NCI-H748 treated with DMSO at 0.1 percent for 48 hours (cell line): ENCODE measurements around the gene HMCES.
"Not testable (repeated sequence)": the region's sequence is repeated elsewhere in the genome, so short reads cannot be mapped to it uniquely, and the experiment has no call there.

Experiments used
- DNase-seq: peaks from one replicate; lab custom pipeline; 2025; lab: John Stamatoyannopoulos, UW

HMCES gene

DNA sequence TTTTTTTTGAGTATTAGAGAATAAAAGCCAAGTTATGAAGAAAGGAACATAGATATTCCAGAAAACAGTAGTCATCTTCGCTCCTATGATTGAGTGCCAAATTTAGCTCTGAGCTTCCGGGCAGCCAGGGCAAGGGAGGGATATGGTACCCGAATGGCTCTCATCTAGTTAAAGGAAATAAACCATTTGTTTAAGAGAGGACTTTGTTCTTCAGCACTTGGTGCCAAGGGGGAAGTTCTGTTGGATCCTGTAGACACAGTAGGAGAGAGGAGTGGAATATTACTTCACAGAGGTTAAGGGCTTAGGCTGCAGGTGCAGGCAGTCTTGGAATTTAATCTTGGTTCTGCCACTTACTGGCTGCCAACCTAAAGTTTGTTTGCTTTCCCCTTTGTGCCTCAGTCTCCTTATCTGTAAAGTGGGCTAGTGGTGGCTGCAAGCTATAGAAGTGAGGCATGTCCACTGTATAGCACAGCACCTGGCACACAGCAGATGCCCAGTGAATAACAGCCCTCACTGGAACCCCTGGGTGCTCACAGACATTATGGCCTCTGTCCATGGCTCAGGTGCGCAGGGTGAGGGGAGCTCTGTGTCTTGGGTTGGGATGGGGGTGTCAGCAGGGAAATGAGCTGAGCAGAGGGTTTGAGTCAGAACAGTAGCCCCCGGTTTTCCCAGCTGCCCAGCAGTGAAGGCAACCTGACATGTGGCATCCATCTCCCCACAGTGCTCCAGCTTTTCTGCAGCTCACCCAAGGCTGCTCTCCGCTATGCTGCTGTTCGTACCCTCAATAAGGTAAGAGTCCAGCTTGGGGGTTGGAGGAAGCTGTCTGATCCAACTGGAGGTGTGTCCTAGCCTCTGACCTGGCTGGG lies 18.8 kb upstream of the HMCES start:
- no peak for DNase-seq

DNA sequence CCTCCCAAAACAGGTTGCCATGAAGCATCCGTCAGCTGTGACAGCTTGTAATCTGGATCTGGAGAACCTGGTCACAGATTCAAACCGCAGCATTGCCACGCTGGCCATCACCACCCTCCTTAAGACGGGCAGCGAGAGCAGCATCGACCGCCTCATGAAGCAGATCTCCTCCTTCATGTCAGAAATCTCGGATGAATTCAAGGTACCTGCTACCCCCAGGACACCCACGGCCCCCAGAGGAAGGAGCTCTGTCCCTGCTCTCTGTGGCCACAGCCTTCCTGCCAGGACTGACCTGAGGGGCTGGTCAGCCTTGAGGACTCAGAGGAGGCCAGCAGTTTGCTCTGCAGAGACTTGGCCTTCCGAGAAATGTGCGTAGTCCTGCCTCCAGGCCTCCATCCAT lies 18.1 kb upstream of the HMCES start:
- DNase-seq: no peak

DNA sequence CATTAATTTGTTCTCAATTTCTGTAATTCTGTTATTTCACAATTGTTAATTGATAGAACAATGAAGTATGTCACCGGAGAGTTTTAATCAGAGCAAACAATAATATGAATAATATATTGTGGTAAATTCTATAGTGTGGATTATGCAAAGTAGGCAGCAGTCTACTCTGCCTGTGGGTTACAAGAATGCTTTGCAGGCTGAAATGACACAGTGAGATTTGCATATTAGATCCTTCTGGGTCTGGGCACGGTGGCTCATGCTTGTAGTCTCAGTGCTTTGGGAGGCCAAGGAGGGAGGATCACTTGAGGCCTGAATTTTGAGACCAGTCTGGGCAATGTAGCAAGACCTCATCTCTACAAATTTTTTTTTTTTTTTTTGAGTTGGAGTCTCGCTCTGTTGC lies 16.8 kb upstream of the HMCES start:
- DNase-seq: no peak

DNA sequence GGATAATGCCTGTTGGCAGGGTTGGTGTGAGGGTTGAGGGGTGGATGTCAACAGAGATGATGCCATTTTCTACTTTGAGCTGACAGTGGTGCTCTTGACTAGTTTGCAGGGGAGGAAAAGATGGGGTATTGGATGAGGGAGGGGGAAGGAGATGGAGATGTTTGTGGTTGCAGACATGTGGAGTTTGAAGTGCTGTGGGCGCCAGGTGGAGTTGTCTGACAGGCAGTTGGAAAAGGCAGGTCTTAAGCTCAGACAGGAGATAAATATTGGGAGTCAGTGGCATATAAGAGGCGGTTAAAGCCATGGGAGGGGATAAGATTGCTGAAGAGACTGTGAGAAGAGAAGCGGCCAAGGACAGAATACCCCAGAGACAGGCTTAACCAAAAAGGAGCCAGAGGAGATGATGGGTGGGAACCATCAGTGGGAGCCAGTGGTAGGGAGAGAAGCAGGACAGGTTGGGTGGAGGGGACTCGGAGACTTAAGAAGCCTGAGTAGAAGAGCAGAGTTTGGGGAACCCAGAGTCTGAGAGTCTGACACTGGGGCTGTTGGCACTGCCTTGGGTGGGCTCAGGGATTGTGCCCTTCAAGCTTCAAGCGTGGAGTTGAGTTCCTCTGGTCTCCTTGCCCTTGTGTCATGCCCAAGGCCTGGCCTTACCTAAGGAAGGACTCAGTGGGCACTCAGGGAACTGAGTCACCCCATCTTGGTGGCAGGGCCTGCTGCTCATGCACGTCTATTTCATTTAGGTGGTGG lies 15.3 kb upstream of the HMCES start:
- DNase-seq: no peak

DNA sequence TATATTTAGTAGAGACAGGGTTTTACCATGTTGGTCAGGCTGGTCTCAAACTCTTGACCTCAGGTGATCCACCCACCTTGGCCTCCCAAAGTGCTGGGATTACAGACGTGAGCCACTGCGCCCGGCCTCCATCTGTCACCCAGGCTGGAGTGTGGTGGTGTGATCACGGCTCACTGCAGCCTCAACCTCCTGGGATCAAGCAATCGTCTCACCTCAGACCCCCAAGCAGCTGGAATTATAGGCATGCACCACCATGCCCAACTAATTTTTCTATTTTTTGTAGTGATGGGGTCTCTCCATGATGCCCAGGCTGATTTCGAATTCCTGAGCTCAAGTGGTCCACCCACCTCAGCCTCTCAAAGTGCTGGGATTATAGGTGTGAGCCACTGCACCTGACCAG lies 13.7 kb upstream of the HMCES start:
- DNase-seq: not testable (repeated sequence)

DNA sequence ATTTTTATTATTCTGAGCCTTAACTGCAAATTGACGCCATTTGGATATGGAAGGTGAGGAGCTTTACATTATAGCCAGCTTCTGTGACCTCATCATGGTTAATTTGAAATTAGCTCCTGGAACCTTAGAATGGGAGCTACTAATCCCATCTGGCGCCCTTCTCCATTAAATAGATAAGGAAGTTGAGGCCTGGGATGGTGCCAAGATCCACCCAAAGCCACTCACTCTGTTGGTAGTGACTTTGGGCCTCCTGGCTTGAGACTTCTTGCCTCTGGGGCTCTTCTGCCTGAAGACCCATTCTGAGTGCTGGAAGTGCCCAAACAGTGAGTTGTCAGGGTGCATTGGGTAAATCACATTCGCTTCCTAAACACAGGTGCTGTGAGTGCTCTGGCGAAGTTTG lies 12.0 kb upstream of the HMCES start:
- DNase-seq: no peak

DNA sequence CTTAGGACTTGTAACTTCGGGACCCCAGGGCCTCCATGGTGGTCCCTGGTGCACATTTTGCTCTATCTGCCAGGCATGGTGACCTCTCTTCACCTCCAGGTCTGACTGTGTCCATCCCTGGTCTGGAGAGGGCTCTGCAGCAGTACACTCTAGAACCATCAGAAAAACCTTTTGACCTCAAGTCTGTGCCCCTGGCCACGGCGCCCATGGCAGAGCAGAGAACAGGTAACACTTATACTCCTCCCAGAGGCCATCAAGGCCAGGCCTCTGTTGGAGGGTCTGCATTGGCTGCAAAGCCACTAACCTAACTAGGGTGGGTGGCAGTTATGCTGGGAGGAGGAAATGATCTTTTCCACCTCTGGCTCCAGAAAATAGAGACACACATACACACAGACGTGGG lies 10.3 kb upstream of the HMCES start:
- DNase-seq: no peak

DNA sequence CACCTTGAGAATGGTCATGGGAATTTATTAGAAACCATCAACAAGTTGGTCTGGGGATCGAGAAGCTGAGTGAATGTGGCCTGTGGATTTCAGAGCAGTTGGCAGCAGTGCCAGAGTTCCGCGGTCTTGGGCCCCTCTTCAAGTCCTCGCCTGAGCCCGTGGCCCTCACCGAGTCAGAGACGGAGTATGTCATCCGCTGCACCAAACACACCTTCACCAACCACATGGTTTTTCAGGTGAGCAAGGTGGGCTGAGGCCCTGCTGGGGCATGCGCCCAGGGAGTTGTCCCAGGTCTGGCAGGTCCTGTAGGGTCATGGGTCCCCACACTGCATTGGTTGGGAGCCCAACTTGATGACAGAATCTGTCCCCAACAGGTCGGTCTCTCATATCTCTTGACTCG lies 7.0 kb upstream of the HMCES start:
- no peak for DNase-seq

DNA sequence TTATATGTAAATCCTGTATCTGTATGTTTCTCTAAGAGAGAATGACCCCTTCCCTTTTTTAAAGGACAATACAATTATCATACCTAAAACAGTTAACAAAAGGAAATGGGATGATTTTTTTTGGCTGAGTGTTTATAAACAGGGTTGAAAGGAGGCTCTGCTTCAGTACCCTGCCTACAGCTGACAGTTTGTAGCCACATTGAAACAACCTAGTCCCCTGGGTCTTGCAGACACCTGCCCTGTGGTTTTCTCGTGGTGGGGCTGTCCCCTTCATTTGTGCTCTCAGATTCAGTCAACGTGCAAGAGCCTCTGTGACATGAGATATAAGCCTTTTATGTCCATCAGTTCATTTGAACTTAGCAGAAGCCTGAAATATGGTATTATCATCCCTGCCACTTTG lies 2.3 kb upstream of the HMCES start:
- DNase-seq: no peak

DNA sequence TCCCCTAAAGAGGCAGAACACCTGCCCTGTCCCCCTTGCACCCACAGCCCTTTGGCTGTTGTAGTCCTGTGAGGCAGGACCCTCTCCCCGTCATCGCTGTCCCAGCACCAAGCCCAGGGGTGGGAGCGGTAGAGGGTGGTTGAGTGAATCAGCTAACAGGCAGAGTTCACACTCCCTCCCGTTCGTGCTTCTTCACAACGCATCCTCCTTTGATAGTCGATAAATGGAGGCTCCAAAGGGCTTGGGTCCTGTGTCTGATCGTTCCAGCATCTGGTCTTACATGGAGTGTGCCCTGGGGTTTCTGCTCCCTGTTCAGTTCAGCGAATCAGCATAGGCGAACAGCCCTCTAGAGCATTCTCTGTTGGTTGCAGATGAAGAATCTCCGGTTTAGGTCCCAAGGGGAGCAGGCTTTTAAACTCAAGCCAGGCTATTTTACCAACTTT lies 820 bp upstream of the HMCES start:
- peak; percentile 0 for DNase-seq

DNA sequence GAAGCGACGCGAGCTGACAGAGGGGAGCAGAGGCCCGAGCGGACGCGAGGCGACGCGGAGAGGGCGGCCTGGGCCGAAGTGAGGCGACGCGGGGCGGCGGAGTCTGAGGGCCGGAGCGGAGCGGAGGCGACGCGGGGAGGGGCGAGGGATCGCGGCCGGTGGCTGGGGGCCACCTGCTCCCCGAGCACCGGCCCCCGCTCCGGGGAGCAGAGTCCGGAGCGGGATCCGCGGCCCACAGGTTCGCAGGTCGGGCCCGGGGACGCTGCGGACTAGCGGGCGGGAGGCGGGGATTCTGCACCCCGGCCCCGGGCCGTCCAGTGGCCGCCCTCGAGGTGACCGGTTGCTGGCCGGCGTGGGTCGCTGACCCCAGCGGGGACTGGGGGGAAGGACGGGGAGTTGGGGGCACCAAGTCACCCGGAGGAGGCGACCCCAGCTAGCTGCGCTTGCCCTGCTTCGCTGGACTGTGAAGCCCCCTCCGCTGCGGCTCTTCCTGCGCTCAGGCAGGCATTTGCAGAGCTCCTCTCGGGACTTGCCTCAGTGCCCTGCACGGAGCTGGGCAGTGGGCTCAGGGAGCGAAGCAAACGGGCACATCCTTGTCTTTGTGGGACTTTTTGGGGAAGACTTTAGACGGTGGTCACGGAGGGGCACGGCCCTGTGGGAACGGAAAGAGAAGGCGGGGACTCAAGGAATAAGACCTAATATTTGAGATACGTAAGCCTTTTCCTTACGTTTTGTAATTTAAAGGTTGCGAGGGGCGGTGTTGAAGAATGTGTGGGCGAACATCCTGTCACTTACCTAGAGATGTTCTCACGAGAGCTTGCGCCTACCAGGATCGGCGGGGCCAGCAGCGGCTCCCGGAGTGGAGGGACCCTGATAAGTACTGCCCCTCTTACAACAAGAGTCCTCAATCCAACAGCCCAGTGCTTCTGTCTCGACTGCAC lies 566 bp downstream of the HMCES start:
- DNase-seq: no peak

DNA sequence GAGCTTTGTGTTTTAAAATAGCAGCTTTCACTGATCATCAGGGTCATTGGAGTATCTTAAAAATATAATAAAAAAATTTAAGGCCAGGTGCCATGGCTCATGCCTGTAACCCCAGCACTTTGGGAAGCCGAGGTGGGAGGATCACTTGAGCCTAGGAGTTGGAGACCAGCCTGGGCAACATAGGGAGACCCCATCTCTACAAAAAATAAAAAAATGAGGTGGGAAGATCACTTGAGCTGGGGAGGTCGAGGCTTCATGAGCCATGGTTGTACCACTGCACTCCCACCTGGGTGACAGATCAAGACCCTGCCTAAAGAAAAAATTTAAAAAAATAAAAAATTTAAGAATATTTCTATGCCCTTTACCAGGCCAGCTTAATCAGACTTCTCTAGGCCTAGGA lies 1.5 kb downstream of the HMCES start:
- no peak for DNase-seq

DNA sequence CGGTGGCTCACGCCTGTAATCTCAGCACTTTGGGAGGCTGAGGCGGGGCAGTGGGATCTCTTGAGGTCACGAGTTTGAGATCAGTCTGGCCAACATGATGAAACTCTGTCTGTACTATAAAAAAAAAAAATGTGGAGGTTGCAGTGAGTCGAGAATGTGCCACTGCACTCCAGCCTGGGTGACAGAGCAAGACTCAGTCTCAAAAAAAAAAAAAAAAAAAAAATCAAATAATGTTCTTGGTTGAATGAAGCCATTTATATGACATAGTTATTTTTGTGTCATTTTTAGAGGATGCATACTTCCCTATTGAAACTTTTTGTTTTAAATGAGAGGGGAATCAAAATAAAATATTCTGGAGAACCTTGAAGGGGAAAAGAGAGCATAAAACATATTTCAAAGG lies 3.1 kb downstream of the HMCES start:
- no peak for DNase-seq

DNA sequence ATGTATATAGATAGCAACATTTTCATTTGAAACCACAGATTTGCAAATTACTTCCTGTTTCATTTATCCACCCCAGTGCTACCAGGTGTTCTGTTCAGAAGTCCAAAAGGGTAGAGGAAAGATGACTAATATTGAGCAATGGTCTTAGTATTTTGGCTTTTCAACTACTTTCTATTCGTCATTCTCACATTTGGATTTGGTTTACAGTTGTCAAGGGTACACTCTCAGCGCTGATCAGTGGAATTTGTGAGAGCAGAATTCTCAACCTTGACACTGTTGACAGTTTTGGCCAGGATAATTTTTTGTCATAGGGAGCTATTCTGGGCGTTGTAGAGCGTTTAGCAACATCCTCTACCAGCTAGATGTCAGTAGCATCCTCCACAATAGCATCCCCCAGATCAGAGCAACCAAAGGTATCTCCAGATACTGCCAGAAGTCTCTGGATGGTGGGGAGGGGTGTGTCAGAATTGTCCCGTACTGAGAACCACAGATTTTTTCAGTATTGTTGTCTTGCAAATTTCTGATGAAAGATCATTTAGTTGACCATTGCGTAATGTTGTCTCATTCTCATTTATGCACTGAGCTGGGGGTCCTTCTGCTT lies 4.2 kb downstream of the HMCES start:
- no peak for DNase-seq

DNA sequence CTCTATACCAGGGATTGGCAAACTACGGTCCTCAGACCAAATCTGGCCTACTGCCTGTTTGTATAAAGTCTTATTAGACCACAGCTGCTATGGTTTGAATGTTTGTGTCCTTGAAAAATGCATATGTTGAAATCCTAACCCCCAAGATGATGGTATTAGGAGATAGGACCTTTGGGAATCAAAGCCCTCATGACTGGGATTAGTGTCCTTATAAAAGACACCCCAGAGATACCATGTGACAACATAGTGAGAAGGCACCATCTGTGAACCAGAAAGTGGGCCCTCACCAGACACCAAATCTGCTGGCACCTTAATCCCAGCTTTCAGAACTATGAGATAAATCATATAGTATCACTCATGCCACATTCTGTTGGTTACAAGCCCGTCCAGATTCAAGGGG lies 7.4 kb downstream of the HMCES start:
- no peak for DNase-seq

DNA sequence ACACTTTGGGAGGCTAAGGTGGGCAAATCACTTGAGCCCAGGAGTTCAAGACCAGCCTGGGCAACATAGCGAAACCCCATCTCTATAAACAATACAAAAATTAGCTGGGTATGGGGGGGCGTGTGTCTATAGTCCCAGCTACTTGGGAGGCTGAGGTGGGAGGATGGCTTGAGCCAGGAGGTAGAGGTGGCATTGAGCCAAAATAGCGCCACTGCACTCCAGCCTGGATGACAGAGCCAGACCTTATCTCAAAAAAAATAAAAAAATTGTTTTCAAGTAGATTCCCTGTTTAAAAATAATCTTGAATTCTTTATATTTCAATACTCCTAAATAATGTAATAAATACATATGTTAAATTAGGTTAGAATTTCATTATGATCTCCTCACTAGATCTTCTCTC lies 9.8 kb downstream of the HMCES start:
- DNase-seq: no peak

DNA sequence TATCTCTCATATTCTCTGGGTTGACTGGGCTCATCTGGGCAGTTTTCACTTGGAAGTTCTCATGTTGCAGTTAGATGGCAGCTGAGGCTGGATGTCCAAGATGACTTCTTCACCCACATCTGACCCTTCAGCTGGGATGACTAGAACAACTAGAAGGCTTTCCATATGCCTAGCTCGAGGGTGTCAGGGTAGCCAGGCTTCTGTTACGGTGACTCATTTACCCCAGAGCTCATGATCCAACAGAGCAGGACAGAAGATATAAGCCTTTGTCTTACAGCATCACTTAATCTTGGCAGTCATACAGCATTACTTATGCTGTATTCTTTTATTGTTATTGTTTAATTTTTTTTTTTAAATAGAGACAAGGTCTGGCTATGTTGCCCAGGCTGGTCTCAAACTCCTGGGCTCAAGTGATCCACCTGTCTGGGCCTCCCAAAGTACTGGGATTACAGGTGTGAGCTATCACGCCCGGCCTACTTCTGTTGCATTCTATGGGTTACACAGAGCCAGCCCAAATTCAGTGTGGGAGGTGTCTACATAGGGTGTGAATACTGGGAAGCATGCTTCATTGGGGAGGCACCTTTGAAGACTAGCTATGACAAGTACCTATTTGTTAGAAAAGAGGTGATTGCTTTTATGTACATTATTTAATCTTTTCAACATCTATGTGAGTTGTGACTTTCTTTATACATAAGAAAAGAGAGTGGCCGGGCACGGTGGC lies 10.7 kb downstream of the HMCES start:
- no peak for DNase-seq

DNA sequence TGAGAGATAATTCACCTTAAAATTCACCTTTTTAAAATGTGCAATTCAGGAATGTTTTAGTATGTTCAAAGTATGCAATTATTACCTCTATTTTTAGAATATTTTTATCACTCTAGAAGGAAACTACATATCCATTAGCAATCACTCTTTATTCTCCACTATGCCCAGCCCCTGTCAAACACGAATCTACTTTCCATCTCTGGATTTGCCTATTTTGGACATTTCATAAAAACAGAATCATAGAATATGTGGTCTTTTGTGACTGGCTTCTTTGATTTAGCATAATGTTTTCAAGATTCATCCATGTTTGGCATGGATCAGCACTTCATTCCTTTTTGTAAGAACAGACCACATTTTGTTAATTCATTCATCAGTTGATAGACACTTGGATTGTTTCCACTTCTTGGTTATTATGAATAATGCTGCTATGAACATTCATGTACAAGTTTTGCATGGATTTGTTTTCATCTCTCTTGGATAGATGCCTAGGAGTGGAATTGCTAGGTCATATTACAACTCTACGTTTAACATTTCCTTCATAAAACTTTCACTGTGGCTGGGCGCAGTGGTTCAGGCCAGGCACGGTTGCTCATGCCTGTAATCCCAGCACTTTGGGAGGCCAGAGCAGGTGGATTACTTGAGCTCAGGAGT lies 12.7 kb downstream of the HMCES start:
- DNase-seq: no peak

DNA sequence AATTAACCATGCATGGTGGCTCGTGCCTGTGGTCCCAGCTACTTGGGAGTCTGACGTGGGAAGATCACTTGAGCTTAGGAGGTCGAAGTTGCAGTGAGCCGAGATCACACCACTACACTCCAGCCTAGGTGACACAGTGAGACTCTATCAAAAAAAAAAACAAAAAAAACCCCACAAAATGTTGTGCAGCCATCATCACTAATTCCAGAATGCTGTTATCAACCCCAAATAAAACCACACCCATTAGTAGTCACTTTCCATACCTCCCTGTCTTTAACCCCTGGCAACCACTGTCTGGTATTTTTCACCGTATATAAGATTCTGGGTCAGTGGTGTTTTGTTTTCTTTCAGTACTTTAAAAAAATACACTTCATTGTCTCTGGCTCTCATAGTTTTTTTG lies 16.6 kb downstream of the HMCES start:
- no peak for DNase-seq

DNA sequence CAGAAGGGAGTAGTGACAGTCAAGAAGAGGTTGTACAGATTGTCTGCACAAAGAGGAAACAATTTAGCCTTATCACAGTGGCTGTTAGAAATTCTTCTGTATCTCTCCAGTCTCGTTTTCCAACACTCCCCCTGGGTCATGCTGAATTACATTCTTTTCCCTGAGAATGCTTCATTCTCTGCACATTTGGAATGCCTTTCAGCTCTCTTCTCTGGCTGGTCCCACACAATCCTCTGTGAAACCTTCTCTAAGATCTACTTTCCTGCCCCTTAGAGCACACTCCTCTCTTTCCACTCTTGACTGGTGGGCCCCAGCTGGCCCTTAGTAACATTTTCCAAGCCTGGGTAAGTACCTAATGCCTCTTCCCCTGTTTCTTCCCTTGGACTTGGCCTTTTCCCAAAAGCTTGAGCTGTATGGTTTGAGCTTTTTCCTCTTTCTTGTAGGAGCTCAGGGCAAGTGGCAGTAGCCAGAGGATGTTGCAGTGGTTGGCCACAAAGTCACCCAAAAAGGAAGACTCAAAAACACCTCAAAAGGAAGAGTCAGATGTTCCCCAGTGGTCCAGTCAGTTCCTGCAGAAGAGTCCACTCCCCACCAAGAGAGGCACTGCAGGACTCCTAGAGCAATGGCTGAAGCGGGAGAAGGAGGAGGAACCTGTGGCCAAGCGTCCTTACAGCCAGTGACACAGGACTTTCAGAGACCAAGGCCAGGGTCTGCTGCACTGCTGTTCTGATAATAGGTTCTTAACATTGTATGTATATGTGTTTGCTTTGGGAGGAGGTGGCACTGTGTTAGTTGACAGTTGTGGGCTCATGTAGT lies 25.7 kb downstream of the HMCES start:
- no peak for DNase-seq
